ENCODE measurements around the gene SSC5D. TPM values are rescaled to one million over a fixed set of nuclear protein-coding genes. Genes with fewer than 3 reads are reported as not detected.

Gene SSC5D
- polyA plus RNA-seq, 1 experiment = 2.1 TPM

DNA sequence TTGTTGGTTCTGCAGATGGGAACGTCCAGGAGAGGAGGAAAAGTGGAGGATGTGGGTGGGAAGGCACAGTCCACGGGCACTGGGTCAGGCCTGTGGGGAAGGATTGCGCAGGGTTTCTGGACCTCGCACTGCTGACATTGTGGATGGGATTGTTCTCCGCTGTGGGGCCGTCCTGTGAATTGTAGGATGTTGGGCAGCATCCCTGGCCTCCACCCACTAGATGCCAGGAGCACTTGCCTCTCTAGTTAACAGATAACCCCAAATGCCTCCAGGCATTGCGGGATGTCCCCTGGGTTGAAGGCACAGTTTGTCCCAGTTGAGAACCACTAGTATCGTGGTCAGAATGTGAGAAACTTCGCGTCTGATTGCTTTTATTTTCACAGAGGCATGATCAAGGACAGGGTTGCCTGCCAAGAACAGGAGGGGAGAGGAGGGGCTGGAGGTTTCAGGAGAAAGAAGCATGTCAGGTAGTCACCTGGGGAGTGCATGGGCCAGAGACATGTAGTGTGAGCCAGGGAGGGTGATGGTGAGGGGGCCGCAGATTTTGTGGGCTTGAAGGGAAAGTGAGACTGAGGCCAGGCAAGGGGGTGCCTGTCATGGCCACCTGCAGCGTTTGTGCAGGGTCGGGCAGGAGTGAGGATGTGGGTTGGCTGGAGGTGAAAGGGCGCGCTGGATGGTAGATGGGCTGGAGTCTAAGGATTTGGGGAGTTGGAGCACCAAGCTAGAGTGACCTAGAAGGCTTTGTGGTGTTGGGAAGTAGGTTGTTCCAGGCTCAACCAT lies 8.6 kb upstream of the SSC5D start:
- H3K27me3 ChIP-seq (ENCODE audit: control insufficient read depth, insufficient read depth, low read length) = no peaks in the 10 kb centered on the region
- CTCF ChIA-PET = interaction anchor here (1.0 to 5.5 kb wide), 2 partner anchors 12 to 24 kb away, joined by 3 to 77 read pairs; no protein-coding TSS in a partner anchor
- no peak for DNase-seq (ENCODE audit: low read depth, low spot score)
- no peaks in the 10 kb centered on the region; the same call in 1 of the 2 replicates for H3K9me3 ChIP-seq (ENCODE audit: control insufficient read depth, insufficient read depth, low read length)
- POLR2A ChIA-PET = interaction anchor here (0.7 kb wide), 1 partner anchor 174 kb away, joined by 3 read pairs; no protein-coding TSS in a partner anchor
- TF ChIP-seq, protein P1, sequence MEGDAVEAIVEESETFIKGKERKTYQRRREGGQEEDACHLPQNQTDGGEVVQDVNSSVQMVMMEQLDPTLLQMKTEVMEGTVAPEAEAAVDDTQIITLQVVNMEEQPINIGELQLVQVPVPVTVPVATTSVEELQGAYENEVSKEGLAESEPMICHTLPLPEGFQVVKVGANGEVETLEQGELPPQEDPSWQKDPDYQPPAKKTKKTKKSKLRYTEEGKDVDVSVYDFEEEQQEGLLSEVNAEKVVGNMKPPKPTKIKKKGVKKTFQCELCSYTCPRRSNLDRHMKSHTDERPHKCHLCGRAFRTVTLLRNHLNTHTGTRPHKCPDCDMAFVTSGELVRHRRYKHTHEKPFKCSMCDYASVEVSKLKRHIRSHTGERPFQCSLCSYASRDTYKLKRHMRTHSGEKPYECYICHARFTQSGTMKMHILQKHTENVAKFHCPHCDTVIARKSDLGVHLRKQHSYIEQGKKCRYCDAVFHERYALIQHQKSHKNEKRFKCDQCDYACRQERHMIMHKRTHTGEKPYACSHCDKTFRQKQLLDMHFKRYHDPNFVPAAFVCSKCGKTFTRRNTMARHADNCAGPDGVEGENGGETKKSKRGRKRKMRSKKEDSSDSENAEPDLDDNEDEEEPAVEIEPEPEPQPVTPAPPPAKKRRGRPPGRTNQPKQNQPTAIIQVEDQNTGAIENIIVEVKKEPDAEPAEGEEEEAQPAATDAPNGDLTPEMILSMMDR (IDR thresholded peaks at IDR 0.05; ENCODE audit: low read depth, low read length) = no peak
- H3K27ac ChIP-seq (ENCODE audit: low read depth, low read length) = no peak overlapping the region
- no peak overlapping the region for H3K4me3 ChIP-seq (ENCODE audit: low read depth, low read length)

DNA sequence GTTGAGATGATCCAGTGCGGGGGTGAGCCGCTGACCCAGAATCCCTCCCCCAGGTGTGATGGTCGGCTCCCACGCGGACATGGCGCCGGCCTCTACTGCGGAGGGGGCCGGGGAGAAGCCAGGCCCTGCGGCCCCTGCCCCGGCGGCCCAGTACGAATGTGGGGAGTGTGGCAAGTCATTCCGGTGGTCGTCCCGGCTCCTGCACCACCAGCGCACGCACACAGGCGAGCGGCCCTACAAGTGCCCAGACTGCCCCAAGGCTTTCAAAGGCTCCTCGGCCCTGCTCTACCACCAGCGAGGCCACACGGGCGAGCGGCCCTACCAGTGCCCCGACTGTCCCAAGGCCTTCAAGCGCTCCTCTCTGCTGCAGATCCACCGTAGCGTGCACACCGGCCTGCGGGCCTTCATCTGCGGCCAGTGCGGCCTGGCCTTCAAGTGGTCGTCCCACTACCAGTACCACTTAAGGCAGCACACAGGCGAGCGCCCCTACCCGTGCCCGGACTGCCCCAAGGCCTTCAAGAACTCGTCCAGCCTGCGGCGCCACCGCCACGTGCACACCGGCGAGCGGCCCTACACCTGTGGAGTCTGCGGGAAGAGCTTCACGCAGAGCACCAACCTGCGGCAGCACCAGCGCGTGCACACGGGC lies 7.0 kb upstream of the SSC5D start:
- CTCF ChIA-PET = no interaction called here

DNA sequence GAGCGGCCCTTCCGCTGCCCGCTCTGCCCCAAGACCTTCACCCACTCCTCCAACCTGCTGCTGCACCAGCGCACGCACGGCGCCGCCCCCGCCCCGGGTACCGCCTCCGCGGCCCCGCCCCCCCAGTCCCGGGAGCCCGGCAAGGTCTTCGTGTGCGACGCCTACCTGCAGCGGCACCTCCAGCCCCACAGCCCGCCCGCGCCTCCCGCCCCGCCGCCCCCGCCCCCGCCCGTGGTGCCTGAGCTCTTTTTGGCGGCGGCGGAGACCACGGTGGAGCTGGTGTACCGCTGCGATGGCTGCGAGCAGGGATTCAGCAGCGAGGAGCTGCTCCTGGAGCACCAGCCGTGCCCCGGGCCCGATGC lies 6.5 kb upstream of the SSC5D start:
- Histone ChIP-seq H3K27me3 (ENCODE audit: control insufficient read depth, insufficient read depth, low read length) (no peaks in the 10 kb centered on the region), H3K4me3 (ENCODE audit: low read depth, low read length) (no peak overlapping the region), H3K9me3 (ENCODE audit: control insufficient read depth, insufficient read depth, low read length) (no peaks in the 10 kb centered on the region; the same call in 1 of the 2 replicates), H3K27ac (ENCODE audit: low read depth, low read length) (no peak overlapping the region)
- TF ChIP-seq, protein P1 (IDR thresholded peaks at IDR 0.05; ENCODE audit: low read depth, low read length) = no peak
- DNase-seq (ENCODE audit: low read depth, low spot score) = no peak
- ChIA-PET CTCF (no interaction called here), POLR2A (no interaction called here)

More for the DNA sequence above, 7.0 kb upstream of the SSC5D start:
- POLR2A ChIA-PET = no interaction called here
- TF ChIP-seq, protein P1 (IDR thresholded peaks at IDR 0.05; ENCODE audit: low read depth, low read length) = no peak
- DNase-seq (ENCODE audit: low read depth, low spot score) = no peak
- no peak overlapping the region for H3K4me3 ChIP-seq (ENCODE audit: low read depth, low read length)
- H3K9me3 ChIP-seq (ENCODE audit: control insufficient read depth, insufficient read depth, low read length) = no peaks in the 10 kb centered on the region; the same call in 1 of the 2 replicates
- no peak overlapping the region for H3K27ac ChIP-seq (ENCODE audit: low read depth, low read length)
- no peaks in the 10 kb centered on the region for H3K27me3 ChIP-seq (ENCODE audit: control insufficient read depth, insufficient read depth, low read length)

DNA sequence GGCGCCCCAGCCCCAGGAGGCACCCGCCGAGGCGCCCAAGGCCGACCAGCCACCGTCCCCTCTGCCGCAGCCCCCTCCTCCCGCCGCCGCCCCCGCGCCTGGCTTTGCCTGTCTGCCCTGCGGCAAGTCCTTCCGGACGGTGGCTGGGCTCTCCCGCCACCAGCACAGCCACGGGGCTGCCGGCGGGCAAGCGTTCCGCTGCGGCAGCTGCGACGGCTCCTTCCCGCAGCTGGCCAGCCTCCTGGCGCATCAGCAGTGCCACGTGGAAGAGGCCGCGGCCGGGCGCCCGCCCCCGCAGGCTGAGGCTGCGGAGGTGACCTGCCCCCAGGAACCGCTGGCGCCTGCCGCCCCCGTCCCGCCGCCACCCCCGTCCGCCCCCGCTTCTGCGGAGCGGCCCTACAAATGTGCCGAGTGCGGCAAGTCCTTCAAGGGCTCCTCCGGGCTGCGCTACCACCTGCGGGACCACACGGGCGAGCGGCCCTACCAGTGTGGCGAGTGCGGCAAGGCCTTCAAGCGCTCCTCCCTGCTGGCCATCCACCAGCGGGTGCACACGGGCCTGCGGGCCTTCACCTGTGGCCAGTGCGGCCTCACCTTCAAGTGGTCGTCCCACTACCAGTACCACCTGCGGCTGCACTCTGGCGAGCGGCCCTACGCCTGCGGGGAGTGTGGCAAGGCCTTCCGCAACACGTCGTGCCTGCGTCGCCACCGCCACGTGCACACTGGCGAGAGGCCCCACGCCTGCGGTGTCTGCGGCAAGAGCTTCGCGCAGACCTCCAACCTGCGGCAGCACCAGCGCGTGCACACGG lies 5.9 kb upstream of the SSC5D start:
- CTCF ChIA-PET = interaction anchor here (1.1 kb wide), 1 partner anchor 15 kb away, joined by 5 read pairs; no protein-coding TSS in a partner anchor
- TF ChIP-seq, protein P1 (IDR thresholded peaks at IDR 0.05; ENCODE audit: low read depth, low read length) = no peak
- Histone ChIP-seq H3K9me3 (ENCODE audit: control insufficient read depth, insufficient read depth, low read length) (no peaks in the 10 kb centered on the region; the same call in 1 of the 2 replicates), H3K27ac (ENCODE audit: low read depth, low read length) (no peak overlapping the region), H3K27me3 (ENCODE audit: control insufficient read depth, insufficient read depth, low read length) (no peaks in the 10 kb centered on the region), H3K4me3 (ENCODE audit: low read depth, low read length) (no peak overlapping the region)
- POLR2A ChIA-PET = no interaction called here
- DNase-seq (ENCODE audit: low read depth, low spot score) = no peak
